ENCODE data around the gene KLHL6. TPM values are rescaled to one million over a fixed set of nuclear protein-coding genes. Genes with fewer than 3 reads are reported as not detected.
"Not testable (repeated sequence)": the region's sequence is repeated elsewhere in the genome, so short reads cannot be mapped to it uniquely, and the experiment has no call there.

The KLHL6 gene
- total RNA-seq, 1 donor from 2014 or later: not detected

- not testable (repeated sequence) for DNase-seq (ENCODE audit: low read depth)
Observed at GRCh38 chr3:183570191-183570590, 14.7 kb upstream of the KLHL6 start.

DNA sequence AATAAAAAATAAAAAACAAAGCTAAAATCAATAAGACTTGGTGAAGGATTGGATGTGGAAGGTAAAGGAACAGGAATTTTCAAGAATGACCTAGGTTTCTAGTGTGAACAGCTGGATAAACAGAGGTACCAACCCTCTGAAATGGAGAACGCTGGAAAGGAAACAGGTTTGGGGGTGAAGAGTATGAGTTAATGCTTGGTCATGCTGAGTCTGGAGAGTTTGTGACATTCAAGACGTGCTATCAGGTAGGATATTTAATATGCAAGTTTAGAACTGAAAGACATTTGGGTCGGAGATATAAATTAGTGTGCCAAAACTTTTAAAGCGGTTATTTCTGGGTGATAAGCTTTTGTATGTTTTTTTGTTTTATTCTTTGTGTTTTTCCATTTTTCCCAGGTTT lies 11.4 kb upstream of the KLHL6 start:
- no peak for DNase-seq (ENCODE audit: low read depth)

GRCh38 chr3:183564046-183564445 lies 8.5 kb upstream of the KLHL6 start:
- no peak for DNase-seq (ENCODE audit: low read depth)

GRCh38 chr3:183563536-183563874 lies 8.0 kb upstream of the KLHL6 start:
- DNase-seq (ENCODE audit: low read depth): no peak

DNA sequence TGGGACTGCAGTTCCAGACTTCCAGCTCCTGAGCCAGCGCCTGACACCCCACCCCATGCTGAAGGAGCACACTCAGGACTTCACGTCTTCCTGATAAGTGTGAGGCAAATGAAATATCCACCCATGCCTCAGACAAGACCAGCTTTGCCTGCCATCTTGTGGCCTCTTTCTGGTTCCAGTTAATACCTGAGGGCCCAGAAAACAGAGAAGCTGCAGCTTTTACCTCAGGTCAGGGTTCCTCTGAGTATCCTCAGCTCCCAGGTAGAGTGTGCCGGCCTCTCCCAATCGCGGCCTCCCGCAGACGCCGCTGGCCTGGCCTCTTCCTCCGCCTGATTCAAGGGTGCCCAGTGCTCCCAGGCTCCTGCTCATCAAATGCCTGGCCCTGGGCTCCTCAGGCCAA lies 5.1 kb upstream of the KLHL6 start:
- peak; percentile 44 for DNase-seq (ENCODE audit: low read depth)

DNA sequence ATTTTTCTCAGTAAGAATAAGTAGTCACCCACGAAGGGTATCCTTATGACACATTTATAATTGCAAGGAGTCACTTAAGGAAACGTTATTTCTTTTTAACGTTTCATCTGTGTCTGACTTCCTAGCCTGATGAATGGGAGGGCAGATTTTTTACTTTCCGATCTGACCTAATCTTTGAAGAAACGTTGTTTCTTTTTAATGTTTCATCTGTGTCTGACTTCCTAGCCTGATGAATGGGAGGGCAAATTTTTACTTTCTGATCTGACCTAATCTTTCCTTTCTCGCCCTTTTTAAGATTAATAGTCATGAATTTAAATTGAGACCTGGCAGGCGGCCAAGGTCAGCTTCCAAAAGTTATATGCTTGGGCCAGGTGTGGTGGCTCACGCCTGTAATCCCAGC lies 3.0 kb upstream of the KLHL6 start:
- DNase-seq (ENCODE audit: low read depth): no peak

GRCh38 chr3:183556722-183557121 lies 1.2 kb upstream of the KLHL6 start:
- no peak for DNase-seq (ENCODE audit: low read depth)

DNA sequence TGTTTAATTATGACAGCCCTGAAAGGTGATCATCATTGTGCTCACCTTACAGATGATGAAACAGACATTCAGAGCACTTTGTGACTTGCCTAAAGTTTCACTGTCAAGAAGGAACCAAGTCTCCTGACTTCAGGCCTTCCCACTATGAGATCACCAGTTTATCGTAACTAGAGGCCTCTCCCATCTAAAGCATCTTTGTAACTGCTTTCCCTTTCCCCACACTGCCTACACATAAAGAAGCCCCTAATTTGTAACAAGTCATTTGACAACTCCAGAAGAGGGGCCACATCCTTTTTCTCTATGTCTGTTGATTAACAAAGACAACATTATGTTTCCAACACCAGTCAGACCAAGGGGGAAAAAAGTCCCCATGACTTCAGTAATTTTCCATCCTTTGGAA lies 1.1 kb downstream of the KLHL6 start:
- no peak for DNase-seq (ENCODE audit: low read depth)

DNA sequence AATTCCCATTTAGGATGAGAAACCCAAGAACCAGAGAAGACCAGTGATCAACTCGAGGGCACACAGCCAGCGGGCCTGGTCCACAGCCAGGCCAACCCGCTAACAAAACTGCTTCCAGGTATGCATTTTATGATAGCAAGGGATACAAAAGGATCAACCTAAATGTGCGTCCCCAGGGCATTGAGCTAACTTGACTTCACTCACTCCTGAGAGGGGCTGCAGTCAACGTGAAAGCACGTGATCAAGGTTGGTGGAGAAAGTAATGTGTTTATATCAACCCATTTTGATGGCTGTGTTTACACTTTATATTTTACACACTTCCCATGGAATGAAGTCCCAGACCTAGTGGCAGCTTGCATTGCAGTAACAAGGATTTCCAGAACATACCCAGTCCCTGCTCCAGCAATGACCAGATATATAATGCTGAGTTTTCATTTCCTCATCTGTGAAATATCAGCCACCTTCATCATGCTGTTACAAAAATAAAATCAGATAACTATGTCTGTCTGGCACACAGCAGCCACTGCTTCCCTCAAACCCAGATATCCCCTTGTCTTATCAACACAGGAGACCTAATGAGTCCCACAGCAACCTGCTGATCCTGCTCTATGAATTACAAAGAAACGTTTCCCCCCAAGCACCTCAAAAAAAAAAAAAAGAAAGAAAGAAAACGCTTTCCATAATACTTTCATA lies 2.0 kb downstream of the KLHL6 start:
- no peak for DNase-seq (ENCODE audit: low read depth)

- DNase-seq (ENCODE audit: low read depth): no peak
Observed at GRCh38 chr3:183551930-183552329, 3.6 kb downstream of the KLHL6 start.

- DNase-seq (ENCODE audit: low read depth): peak; percentile 46
Observed at GRCh38 chr3:183548262-183548769, 7.2 kb downstream of the KLHL6 start.

DNA sequence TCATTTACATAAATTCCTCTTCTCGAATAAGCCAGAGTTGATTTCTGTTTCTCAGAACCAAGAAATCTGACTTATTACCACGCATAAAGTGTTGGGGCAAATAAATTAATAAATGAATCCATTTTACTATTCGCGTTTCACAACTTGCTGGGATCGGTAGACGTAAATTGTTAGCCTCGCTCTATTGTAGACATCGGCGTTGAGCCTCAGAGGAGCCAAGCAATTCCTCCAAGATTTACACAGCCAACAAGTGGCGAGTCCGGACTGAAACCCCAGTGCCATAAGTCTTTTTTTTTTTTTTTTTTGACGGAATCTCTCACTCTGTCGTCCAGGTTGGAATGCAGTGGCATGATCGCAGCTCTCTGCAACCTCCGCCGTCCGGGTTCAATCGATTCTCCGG lies 8.9 kb downstream of the KLHL6 start:
- no peak for DNase-seq (ENCODE audit: low read depth)

GRCh38 chr3:183545708-183546107 lies 9.8 kb downstream of the KLHL6 start:
- no peak for DNase-seq (ENCODE audit: low read depth)

- no peak for DNase-seq (ENCODE audit: low read depth)
Observed at GRCh38 chr3:183542355-183542754, 13.2 kb downstream of the KLHL6 start.

GRCh38 chr3:183541738-183542137 lies 13.8 kb downstream of the KLHL6 start:
- DNase-seq (ENCODE audit: low read depth): no peak

GRCh38 chr3:183541235-183541655 lies 14.3 kb downstream of the KLHL6 start:
- DNase-seq (ENCODE audit: low read depth): no peak

DNA sequence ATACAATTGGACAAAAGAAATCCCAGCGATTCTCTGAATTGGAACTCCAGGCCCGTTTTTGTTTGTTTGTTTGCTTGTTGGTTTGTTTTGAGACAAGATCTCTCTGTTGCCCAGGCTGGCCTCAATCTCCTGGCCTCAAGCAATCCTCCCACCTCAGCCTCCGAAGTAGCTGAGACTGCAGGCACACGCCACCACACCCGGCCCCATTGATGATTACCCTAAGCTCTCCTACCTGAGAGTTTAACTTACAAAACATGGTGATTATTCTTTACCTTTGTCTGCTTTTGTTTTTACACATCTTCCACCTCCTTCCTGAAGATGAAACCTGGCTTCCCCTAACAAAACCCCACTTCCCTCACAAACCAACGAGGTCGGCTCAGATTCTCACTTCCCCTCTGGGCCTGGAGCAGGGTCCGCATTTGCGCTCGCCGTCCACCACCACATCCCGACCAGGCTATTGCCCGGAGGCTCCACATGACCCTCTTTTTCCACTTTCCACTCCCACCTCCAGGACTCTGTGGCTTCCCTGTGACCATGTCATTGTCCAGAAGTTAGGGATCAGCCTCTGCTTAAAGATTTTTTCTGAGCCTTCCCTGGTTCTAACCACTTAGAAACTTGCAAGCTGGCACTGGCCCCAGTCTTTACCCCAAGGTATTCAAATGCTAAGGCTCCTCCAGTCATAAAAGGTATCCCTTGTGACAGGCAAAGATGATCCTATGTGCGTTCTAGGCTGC lies 14.8 kb downstream of the KLHL6 start:
- no peak for DNase-seq (ENCODE audit: low read depth)

- no peak for DNase-seq (ENCODE audit: low read depth)
Observed at GRCh38 chr3:183539811-183540210, 15.7 kb downstream of the KLHL6 start.

- no peak for DNase-seq (ENCODE audit: low read depth)
Observed at GRCh38 chr3:183538486-183538885, 17.0 kb downstream of the KLHL6 start.

DNA sequence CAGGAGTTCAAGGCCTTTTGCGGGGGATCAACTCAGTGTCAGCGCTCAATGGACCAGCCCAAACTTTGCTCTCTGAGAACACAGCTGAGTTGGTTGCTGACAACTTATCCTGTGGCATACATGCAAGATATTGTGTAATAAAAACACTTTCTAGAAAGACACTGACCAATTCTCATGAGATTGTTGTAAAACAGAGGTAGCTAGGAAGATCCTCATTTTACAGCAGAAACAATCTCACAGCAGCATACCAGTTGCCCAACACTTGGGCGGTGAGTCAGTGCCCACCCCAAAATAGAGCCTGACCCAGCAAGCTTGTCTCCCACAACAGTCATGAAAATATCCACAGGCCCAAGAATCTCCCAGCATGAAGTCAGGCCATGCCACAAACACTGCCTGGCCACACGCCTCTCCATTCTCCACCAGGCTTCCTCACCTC lies 18.2 kb downstream of the KLHL6 start:
- DNase-seq (ENCODE audit: low read depth): peak; percentile 96

GRCh38 chr3:183536238-183536880 lies 19.1 kb downstream of the KLHL6 start:
- DNase-seq (ENCODE audit: low read depth): no peak

DNA sequence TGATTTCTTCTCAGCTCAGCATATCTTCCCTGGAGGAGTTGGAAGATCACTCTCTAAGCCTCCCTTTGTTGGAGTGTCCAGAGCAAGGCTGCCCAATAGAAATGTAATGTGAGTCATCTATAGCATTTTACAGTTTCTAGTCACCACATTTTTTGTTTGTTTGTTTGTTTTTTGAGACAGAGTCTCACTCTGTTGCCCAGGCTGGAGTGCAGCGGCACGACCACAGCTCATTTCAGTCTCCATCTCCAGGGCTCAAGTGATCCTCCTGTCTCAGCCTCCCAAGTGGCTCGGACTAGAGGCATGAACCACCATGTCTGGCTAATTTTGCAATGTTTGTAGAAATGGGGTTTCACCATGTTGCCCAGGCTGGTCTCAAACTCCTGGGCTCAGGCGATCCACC lies 21.3 kb downstream of the KLHL6 start:
- DNase-seq (ENCODE audit: low read depth): no peak
